ENCODE results near the gene TECTB.

TECTB gene

DNA sequence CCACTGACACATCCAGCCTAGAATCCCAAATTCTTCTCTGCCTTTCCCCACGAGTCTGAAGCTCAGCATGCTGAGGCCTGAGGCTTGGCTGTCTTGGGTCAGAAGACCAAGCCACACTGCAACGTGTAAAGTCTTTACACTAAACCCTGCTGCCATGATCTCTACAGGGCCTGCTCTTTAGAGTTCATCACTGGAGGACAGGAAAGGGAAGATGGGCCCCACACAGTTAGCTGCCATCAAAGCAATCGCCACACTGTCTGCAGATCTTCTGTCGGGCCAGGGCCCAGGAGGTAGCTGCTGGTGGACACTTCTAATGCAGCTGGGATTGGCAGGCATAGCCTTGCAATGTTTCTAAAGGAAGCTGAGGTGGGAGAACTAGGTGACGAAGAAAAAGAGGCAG, 8.4 kb upstream of the TECTB start:
- no peak for DNase-seq (ENCODE audit: low read depth in 4 of 4, low spot score in 1 of 4)

DNA sequence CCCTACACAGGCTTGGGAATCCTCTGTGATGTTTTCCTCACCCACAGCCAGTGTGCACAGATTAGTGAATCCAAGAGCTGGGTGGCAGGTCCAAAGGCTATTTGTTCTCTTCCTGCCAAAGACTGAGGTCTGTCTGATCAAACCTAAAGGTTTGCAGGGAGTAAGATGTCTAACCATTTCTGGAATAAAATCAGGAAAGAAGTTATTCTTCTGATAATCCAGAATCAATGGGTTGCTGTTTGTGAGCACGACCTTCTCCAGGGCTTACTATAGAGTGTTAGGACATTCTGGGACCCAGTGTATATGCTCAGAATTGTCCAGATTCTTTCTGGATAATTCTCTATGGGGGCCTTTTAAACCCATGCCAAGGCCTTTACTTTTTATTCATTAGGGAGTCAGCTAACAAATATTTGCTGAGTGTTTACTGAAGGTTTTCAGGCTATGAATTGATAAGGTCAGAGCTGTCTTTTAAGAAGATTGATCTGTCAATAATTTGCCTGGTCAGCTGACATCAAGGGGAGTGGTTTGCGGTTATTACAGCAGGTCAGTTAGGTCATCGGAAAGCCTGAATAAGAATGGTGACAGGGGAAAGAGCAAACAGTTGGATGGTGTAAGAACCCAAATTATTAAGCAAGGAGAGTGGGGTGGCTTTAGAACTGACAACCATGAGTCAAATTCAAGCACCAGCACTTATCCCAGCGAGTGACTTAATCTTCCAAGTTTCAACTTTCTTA, 7.5 kb upstream of the TECTB start:
- DNase-seq (ENCODE audit: low read depth in 4 of 4, low spot score in 1 of 4): no peak

DNA sequence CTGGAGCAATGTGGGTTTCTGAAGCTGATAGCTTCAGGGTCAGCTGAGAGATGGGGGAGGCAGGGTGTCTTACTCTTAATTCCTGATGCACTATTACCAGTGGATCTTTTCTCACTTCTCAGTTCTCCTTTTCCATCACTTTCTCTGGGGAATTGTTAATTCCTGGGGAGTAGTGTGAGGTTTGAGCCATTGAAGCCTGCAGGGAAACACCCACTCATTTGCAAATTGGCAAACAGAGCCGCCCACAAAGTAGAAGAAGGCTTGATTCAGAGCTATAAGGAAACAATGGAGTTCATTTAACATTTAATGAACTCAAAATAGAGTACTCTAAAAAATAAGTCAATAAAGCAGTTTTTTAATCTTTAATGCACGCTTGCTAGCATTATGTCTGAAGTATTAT, 4.3 kb upstream of the TECTB start:
- DNase-seq (ENCODE audit: low read depth in 4 of 4, low spot score in 1 of 4): no peak

DNA sequence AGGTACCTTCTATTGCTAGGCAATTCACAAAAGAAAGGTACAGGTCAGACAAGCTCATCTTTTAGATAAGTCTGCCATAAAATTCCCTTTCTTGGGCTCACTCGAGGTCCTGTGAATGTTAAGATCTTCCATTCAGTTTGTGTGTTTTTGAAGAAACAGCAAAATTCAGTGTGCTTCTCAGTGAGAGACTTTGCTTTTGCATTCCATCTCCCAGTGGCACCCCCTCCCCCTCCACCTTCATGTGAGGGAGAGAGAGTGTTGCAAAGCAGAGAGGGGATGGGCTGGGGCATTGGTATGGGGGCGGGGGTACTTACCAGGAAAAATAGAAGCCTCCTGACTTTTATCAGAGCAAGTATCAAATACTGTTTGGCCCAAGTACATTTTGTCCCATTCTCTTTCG, 3.8 kb upstream of the TECTB start:
- DNase-seq (ENCODE audit: low read depth in 4 of 4, low spot score in 1 of 4): no peak

DNA sequence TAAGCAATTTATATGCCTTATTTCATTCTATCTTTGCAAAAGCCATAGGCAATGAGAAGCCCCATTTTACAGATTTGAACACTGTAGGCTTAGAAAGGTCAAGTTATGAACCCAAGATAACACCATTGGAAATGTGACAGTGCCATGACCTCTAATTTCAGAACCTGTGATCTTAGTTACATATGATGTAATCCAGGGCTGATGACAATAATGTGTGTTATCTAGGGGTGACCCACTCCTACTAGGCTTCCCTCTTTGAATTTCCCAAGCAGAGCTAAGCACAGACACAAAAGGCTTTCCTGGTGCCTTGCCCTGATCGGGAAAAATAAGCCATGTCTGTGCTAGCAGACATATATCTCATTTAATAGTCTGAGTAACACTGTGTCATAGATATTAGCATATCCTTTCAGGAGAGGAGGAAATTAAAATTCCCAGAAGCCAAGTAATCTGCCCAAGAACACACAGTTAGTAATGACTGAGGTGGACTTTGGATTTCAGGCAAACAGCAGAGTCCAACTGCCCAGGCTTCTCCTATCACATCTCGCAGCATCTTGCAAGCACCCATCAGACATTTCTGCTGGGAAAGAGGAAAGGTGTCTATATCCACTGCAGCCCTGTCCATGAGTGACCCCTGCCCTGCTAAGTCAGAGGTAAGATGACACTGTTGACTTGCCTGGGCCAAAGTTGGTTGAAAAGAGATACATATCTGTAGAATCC, 2.8 kb upstream of the TECTB start:
- DNase-seq (ENCODE audit: low read depth in 4 of 4, low spot score in 1 of 4): no peak

DNA sequence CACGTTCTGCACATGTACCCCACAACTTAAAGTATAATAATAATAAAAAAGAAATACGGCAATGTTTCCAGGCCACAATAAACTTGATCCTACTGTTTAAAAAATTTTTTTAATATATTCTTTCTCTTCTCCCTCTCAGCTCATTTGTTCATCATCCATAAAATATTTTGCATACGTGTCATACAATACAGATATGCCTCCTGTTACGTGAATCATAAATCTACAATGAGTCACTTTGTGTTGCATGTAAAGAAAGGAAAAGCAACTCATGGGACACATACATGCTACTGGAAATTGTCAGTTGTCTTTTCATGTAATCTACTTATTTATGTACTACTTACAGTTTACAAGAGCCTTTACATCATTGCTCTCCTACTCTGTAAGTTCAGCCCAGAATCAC, 1.1 kb upstream of the TECTB start:
- no peak for DNase-seq (ENCODE audit: low read depth in 4 of 4, low spot score in 1 of 4)

DNA sequence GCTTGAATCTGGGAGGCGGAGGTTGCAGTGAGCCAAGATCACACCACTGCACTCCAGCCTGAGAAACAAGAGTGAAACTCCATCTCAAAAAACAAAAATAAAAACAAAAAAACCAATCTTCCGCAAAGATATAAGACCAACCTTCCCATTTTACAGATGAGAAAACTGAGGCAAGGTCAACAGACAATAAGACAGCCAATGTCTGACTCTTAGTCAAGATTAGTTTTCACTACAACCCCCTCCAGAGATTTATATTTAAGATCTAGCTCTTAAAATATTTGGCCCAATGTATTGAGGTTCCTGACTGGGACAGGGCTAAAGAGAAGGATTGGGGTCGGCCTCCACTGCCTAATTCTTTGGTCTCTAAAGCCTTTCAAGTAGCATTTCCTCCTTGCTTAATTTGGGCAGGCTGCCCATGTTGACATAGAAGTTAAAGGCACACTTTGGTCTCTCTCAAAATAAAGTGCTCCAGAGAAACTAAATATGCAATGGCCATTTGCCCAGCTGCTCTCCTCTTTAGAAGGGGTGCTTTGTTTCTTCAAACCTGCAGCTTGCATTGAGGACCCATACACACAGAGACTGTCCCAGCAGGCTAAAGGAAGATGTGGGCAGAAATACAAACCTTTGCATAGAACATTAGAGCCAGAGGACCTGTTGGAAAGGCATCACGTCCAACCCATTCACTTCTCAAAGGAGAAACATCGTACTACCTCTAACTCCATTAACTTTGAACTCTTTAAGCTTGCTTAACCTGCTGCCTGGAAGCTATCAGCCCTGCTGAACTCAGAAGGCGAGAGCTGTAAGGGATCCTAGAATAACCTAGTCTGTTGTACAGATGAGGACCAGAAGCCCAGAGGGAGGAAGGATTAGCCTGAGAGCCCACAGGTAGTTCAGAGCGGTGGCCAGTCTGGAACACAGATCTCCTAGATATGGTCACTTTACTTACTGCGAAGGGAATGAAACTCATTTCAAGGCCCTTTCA, 3.9 kb downstream of the TECTB start:
- no peak for DNase-seq (ENCODE audit: low read depth in 4 of 4, low spot score in 1 of 4)

DNA sequence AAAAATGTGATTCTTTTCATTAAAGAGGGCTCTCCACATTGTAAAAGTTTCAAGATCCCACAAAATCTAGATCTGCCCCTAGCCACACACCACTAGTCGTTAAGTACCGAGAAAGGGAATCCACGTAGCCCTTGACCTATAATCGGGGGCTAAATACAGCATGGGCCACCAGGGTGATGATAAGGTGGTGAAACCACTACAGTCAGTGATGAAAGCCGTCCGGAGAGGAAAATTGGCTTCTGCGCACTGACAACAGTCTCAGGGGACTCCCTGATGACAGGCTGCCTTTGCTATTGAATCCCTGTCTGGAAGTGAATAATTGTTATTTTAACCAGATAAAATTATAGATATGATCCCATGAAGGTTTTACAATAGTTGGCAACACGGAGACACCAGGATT, 4.6 kb downstream of the TECTB start:
- DNase-seq (ENCODE audit: low read depth in 4 of 4, low spot score in 1 of 4): no peak

DNA sequence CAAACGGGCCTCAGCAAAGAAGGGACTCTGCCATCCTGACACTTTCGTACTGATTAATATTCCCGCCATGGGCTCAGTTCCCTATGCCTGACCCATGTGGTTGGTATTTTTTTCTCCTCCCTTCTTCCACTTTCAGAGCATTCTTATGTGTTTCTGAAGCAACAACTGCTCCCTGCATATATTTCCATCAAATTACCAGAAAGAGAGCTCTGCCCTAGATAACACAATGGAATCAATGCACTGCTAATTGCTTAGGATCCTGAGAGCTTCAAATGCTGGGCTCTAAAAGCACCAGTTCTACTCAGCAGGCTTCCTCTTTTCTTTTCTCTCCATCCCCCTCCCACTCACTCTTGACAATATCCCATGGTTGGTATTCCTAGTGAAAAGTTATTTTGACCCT, 5.3 kb downstream of the TECTB start:
- DNase-seq (ENCODE audit: low read depth in 4 of 4, low spot score in 1 of 4): no peak

DNA sequence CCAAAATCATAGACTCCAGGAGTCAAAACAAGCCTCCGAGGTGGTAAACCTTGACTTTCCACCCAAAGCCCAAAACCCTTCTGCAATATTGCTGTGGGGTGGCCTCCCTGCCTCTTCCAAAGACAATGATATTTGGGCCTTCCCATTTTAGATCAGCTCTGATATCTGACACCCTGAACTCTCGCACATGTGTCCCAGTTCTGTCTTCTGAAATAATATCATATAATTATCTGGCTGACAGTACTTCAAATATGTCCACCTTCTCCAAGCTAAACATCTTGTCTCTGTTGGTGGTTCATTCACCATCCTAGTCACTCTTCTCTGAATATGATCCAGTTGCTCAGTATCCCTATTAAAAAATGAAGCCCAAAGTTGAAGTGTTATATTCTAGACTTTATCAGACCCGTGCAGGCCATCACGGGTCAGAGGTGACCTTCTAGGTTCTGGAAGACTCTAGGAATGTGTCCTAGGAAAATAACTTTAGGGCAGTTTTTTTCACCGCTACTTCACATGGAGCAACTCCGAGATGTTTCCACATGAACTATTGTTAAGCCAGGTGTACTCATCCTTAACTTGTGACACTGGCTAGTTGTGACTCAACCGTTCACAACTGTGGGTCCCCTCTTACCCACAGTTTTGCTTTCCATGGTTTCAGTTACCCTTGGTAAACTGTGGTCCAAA, 6.3 kb downstream of the TECTB start:
- no peak for DNase-seq (ENCODE audit: low read depth in 4 of 4, low spot score in 1 of 4)

DNA sequence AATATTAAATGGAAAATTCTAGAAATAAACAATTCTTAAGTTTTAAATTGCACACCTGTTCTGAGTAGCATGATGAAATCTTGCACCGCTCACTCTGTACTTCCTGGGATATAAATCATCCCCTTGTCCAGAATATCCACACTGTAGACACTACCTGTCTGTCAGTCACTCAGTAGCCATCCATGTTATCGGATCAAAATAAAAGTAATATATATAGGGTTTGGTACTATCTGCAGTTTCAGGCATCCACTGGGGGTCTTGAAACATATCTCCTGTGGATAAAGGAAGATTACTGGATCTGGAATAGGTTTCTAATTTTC, 6.8 kb downstream of the TECTB start:
- no peak for DNase-seq (ENCODE audit: low read depth in 4 of 4, low spot score in 1 of 4)

DNA sequence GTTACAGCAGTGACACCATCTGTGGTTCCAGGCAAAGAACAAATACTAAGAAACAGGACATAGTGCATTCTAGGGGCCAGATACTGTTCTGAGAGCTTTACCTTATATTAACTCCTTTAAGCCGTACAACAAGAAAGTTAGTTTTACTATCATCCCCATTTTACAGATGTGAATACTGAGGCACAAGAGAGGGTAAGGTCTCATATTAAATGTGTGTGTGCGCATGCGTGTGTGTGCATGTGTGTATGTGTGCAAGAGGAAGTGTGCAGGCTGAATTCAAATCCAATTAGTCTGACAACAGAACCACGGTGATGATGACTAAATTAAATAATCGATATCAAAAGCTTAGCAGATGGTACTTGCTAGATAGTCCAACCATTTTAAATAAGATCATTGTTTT, 11.0 kb downstream of the TECTB start:
- DNase-seq (ENCODE audit: low read depth in 4 of 4, low spot score in 1 of 4): no peak

DNA sequence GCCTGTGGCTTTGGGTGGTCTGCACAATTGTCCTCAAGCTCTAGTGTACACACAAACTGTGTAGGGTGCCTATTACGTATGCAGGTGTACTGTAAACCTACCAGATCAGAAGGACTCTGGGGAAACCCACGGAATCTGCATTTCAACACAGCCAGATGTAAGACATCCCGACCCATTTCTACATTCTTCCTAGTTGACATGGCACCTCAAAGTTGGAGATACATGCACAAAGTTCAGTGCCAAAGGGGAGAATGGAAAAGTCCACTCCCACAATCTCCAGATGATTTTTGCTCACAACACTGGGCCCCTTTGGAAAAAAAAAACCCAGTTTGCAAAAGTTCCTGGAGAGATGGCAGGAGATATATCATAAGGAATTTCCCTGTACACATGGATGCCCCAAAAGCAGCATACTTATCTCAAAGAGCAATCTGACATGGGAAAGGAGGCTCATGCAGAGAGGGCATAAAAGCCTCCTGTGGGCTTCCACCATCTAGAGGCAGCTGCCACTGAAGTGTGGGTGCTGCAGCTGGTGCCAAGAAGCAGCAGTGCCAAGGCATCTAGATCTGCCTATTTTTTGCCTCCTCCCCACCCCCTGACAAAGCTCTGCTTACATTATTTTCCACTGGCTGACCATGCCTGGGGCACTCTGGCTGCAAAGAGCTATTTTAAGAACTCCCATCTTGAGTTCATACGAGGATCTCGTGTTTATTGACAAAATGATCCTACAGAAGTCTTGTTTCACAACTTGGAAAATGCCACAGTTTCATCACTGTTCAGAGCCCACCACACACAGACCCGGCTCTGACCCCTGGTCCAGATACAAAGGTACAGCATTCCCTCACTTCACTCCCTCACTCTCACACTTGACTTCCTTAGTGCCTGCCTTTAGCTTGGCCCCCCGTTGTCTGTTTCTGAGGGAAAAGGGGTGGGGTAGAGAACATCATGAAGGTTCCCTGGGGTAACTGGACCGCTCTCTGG, 12.9 kb downstream of the TECTB start:
- DNase-seq (ENCODE audit: low read depth in 4 of 4, low spot score in 1 of 4): no peak

DNA sequence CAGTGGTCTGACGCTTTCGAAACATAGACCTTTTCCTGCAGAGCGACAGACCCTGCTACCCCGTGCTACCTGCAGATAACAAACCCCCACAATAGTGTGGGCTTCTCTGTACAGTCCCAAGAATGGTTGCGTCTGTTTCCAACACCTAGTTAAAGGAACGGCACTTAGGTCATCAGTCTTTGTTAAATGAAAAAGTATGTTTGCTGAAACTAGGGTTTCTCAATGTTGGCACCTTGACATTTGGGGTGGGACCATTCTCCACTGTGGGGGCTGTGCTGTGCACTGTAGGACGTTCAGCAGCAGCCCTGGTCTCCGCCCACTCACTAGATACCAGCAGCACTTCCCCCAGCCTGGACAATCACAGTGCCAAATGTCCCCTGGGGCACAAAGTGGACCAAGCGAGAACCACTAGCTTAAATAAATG, 13.7 kb downstream of the TECTB start:
- DNase-seq (ENCODE audit: low read depth in 4 of 4, low spot score in 1 of 4): no peak

DNA sequence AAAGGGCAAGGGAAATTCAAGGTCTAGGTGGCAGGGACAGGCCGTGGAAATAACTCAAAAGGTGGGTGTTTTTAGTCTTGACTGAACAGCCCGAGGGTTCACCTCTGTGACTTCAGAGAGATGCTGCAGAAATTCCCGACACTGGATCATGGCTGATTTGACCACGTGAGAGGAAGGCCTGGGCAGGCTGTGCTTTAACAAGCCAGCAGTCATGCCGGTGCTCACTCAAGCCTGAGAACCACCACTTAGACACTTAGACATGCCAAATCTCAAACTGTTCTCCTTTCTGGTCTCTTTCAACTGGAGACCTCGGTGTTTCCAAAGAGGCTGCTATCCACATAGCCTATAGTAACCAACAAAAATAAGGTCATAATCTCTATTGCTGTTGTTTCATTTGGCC, 15.4 kb downstream of the TECTB start:
- no peak for DNase-seq (ENCODE audit: low read depth in 4 of 4, low spot score in 1 of 4)

DNA sequence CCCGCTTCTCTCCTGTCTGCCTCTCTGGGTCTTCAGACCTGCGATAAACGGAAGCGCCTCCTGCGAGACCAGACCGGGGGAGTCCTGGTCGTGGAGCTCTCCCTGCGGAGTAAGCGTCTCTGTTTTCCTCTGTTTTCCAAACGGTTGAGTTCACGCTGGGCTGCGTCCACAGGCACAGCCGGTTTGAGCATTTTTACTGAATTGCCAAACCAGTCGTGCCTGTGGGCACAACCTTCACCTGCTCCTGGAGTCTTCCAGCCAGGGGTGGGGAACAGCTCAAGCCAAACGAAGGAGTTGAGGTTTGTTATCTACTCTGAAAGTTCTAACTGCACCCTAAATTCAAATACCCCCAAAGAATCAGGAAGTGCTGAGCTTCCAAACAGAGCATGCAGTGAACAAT, 16.3 kb downstream of the TECTB start:
- DNase-seq (ENCODE audit: low read depth in 4 of 4, low spot score in 1 of 4): no peak

DNA sequence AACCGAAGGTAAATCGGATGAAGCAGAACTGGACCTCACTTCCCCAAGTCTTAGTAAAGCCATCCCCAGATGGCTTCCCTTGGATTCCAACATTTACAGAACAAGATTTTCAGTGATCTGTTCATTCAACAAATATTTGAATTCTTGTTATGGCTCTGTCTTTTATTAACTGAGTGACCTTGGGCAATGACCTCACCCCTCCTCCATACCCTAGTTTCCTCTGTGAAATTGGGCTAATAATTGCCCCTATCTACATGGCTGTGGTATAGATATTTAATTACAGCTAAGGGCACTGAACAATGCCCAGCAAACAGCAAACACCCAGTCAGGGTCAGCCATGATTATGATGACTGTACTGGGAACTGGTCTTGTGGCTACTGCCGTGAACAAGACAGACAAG, 19.1 kb downstream of the TECTB start:
- DNase-seq (ENCODE audit: low read depth in 4 of 4, low spot score in 1 of 4): no peak

DNA sequence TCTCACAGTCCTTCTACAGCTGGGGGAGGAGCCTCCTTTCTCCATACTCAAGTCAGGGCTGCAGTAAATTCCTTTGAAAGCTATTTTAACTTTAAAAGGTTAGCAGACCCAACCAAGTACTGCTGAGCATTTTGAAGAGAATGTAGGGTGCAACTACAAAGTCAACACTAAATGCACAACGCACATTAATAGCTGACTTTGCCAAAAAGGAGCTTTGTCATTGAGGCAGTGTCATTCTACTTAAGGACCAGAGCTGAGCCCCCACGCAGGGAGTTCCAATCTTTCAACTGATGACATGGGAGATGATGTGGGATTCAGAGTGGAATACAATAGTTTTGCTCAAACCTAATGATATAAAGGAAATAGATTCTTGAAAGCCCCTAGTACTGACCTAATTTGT, 20.3 kb downstream of the TECTB start:
- no peak for DNase-seq (ENCODE audit: low read depth in 4 of 4, low spot score in 1 of 4)

DNA sequence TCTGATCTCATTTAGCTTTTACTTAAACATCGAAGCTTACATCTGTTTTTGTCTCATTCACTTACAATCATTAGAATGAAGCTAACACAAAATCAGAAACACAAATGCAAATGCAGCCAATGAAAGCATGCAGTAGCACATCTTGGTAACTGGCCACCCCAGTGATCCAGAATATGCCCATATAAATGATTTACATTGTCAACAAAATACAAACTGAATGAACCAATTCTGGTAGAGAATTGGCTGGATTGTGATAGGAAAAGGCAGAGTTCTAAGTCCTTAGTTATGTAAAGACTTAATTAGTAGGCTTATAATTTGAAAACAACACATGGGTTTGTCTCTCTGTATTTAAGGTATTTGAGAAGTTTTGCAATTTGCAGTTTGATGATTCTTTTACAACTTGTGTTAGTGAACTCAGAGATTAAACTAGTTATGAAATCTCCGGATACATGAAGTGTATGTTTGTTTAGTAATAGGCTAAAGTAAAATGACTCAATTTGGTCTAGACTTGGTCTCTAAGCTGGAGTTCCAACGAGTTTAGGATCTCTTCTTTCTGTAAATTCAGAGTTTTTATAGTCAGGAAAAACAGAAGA, 21.2 kb downstream of the TECTB start:
- DNase-seq (ENCODE audit: low read depth in 4 of 4, low spot score in 1 of 4): no peak

Data from stimulated activated CD4-positive, alpha-beta T cell treated with anti-CD3 and anti-CD28 coated beads, Interleukin-1b, Interleukin-23, amount 100 ng/mL, for 24 hours (primary cell).